CD14-positive monocyte (primary cell): ENCODE results near the gene CYREN. TPM values are rescaled to one million over a fixed set of nuclear protein-coding genes. Genes with fewer than 3 reads are reported as not detected.

ENCODE experiments used
- DNase-seq, 3 donors: peaks; one replicate each; pipeline ENCODE4 v3.0.0-alpha.2; 2011 to 2022
- H2AFZ ChIP-seq: 2 replicates; pipeline ENCODE4 v1.6.0; 2012; ENCODE audit warnings: mild to moderate bottlenecking, low read depth, low read length, inconsistent platforms; ENCODE audit not compliant: insufficient read depth, poor library complexity, severe bottlenecking
- H3K27ac ChIP-seq, 2 donors: 1 replicate in 1 of 2; 2 replicates in 1 of 2; pipeline ENCODE4 v1.5.1; 2012 to 2013; ENCODE audit warnings: low read length in 2 of 2, control low read depth in 1 of 2, inconsistent platforms in 1 of 2, low read depth in 1 of 2, mild to moderate bottlenecking in 1 of 2
- H3K27me3 ChIP-seq, 2 donors: one replicate each; pipeline versions ENCODE4 v1.6.0 to v1.6.1; 2011 to 2013; ENCODE audit warnings: low read length in 2 of 2; ENCODE audit not compliant: control insufficient read depth in 2 of 2, insufficient read depth in 2 of 2
- H3K36me3 ChIP-seq, 2 donors: replicated peaks in 1 of 2; 1 replicate in 1 of 2; 2 replicates in 1 of 2; pipeline versions ENCODE4 v1.5.1 to v1.6.1; 2012 to 2013; ENCODE audit warnings: low read length in 2 of 2, control low read depth in 1 of 2, inconsistent platforms in 1 of 2, mild to moderate bottlenecking in 1 of 2; ENCODE audit not compliant: insufficient read depth in 2 of 2, control insufficient read depth in 1 of 2
- H3K4me1 ChIP-seq, 2 donors: 1 replicate in 1 of 2; 2 replicates in 1 of 2; pipeline versions ENCODE4 v1.5.1 to v1.6.1; 2012 to 2013; ENCODE audit warnings: low read length in 2 of 2, control low read depth in 1 of 2, inconsistent platforms in 1 of 2, mild to moderate bottlenecking in 1 of 2, moderate library complexity in 1 of 2; ENCODE audit not compliant: insufficient read depth in 2 of 2, control insufficient read depth in 1 of 2
- H3K4me2 ChIP-seq: replicated peaks from 2 replicates; pipeline ENCODE3; 2012; ENCODE audit warnings: low read length, moderate library complexity, mild to moderate bottlenecking; ENCODE audit not compliant: poor library complexity, severe bottlenecking; ENCODE audit errors: extremely low read depth
- H3K4me3 ChIP-seq, 3 experiments: fragments of 200-600 bp in 1 of 3; sonication (generic) in 1 of 3; replicated peaks in 1 of 3; 1 replicate in 2 of 3; 2 replicates in 1 of 3; pipeline ENCODE4 v1.5.1; 2011 to 2013; ENCODE audit warnings: low read length in 3 of 3, mild to moderate bottlenecking in 3 of 3, control low read depth in 2 of 3, low read depth in 2 of 3, inconsistent platforms in 1 of 3, moderate library complexity in 1 of 3
- H3K79me2 ChIP-seq: 2 replicates; pipeline ENCODE4 v1.6.0; 2012; ENCODE audit warnings: mild to moderate bottlenecking, control low read depth, inconsistent platforms, low read length, moderate library complexity; ENCODE audit not compliant: insufficient read depth
- H3K9ac ChIP-seq: 2 replicates; pipeline ENCODE4 v1.6.0; 2017; ENCODE audit warnings: low read length, mild to moderate bottlenecking; ENCODE audit not compliant: insufficient read depth, poor library complexity, severe bottlenecking
- H3K9me3 ChIP-seq, 2 donors: replicated peaks in 1 of 2; 1 replicate in 1 of 2; 2 replicates in 1 of 2; pipeline versions ENCODE4 v1.5.1 to v1.6.1; 2012 to 2013; ENCODE audit warnings: low read length in 2 of 2, control low read depth in 1 of 2; ENCODE audit not compliant: control insufficient read depth in 1 of 2, insufficient read depth in 1 of 2
- H4K20me1 ChIP-seq: 2 replicates; pipeline ENCODE4 v1.6.0; 2012; ENCODE audit warnings: mild to moderate bottlenecking, low read length, control low read depth, moderate library complexity; ENCODE audit not compliant: insufficient read depth
- H3K27ac Mint-ChIP-seq, 7 donors: one replicate each; pipeline ENCODE4 v1.8.0; 2020; ENCODE audit warnings: mild to moderate bottlenecking in 7 of 7, mixed read lengths in 7 of 7, moderate library complexity in 6 of 7, inconsistent platforms in 2 of 7
- H3K27me3 Mint-ChIP-seq, 3 donors: one replicate each; pipeline ENCODE4 v1.8.0; 2021 to 2022; ENCODE audit warnings: low read depth in 3 of 3, mild to moderate bottlenecking in 3 of 3, mixed read lengths in 3 of 3, moderate library complexity in 3 of 3, inconsistent platforms in 1 of 3
- H3K36me3 Mint-ChIP-seq, 2 donors: one replicate each; pipeline ENCODE4 v1.8.0; 2020; ENCODE audit warnings: mixed read lengths in 2 of 2, inconsistent platforms in 1 of 2, mild to moderate bottlenecking in 1 of 2
- H3K4me1 Mint-ChIP-seq: one replicate; pipeline ENCODE4 v1.8.0; 2020; ENCODE audit warnings: mild to moderate bottlenecking, mixed read lengths
- H3K4me3 Mint-ChIP-seq, 2 donors: one replicate each; pipeline ENCODE4 v1.8.0; 2020; ENCODE audit warnings: mild to moderate bottlenecking in 2 of 2, mixed read lengths in 2 of 2, moderate library complexity in 1 of 2
- H3K9me3 Mint-ChIP-seq, 7 donors: one replicate each; pipeline ENCODE4 v1.8.0; 2020 to 2022; ENCODE audit warnings: mixed read lengths in 7 of 7, mild to moderate bottlenecking in 6 of 7, moderate library complexity in 6 of 7, inconsistent platforms in 2 of 7
- WGBS: methylation state at CpG from one replicate; pipeline ENCODE4 v1.1.5; 2013; ENCODE audit warnings: missing lambda C conversion rate; ENCODE audit not compliant: insufficient coverage; 5-methylcytosine and 5-hydroxymethylcytosine counted together
- intact Hi-C, 2 donors: fragments of 100-400 bp; cut with micrococcal nuclease; formaldehyde crosslinking; loops; one replicate each; pipeline versions ENCODE4 v1.15.0 to v1.15.1; 2023
- polyA plus RNA-seq, 3 donors: library from polyadenylated mRNA; depleted of rRNA in 1 of 3; unstranded in 2 of 3; stranded (reverse) in 1 of 3; fragments of 300-500 nt in 2 of 3; fragments of >200 nt in 1 of 3; fragmentation: Illumina TruSeq in 2 of 3; gene quantifications; 1 replicate in 2 of 3; 2 replicates in 1 of 3; pipeline ENCODE4 v1.2.3, GENCODE V29; 2012 to 2021
- TF ChIP-seq, protein P1 (sequence below): fragments of 200-600 bp; IDR thresholded peaks from one replicate; pipeline ENCODE4 v1.8.0; 2022; ENCODE audit warnings: antibody characterized with exemption, mild to moderate bottlenecking

The CYREN gene
- polyA plus RNA-seq, 3 donors = 20.6 to 47.4 (median 40.1) TPM

DNA sequence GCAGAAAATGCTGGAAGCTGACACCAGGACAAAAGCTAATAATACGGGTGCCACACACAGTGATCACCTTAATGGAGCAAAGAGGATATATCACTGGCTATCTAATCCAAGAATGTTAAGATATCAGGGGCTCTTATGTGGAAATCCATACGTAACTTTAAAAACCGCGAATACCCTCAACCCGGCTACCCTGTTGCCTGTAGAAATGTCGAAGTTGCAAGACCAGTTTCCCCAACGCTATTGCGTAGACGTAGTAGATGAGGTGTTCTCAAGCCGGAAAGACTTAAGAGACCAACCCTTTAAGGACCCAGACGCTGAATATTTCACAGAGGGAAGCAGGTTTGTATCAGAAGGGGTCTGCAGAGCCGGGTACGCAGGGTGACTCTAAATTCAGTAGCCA lies 7.9 kb upstream of the CYREN start:
- intact Hi-C loops = no loop called here
- H3K36me3 ChIP-seq = peaks cover 9 to 25% of the 10 kb centered on the region in 2 donors
- H3K27ac ChIP-seq = no peak overlapping the region
- Mint-ChIP-seq H3K9me3 (peaks cover 22 to 44% (median 39%) of the 10 kb centered on the region in 7 donors), H3K27ac (no peak overlapping the region), H3K36me3 (peaks cover 22 to 24% of the 10 kb centered on the region in 2 donors), H3K4me1 (no peaks in the 10 kb centered on the region), H3K4me3 (no peak overlapping the region), H3K27me3 (peaks cover 0 to 2% (median 0%) of the 10 kb centered on the region in 3 donors)
- TF ChIP-seq, protein P1, sequence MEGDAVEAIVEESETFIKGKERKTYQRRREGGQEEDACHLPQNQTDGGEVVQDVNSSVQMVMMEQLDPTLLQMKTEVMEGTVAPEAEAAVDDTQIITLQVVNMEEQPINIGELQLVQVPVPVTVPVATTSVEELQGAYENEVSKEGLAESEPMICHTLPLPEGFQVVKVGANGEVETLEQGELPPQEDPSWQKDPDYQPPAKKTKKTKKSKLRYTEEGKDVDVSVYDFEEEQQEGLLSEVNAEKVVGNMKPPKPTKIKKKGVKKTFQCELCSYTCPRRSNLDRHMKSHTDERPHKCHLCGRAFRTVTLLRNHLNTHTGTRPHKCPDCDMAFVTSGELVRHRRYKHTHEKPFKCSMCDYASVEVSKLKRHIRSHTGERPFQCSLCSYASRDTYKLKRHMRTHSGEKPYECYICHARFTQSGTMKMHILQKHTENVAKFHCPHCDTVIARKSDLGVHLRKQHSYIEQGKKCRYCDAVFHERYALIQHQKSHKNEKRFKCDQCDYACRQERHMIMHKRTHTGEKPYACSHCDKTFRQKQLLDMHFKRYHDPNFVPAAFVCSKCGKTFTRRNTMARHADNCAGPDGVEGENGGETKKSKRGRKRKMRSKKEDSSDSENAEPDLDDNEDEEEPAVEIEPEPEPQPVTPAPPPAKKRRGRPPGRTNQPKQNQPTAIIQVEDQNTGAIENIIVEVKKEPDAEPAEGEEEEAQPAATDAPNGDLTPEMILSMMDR = no peak
- H3K27me3 ChIP-seq = no peaks in the 10 kb centered on the region
- H4K20me1 ChIP-seq = no peaks in the 10 kb centered on the region
- no peak overlapping the region for H3K4me3 ChIP-seq
- H3K79me2 ChIP-seq = no peaks in the 10 kb centered on the region
- no peak overlapping the region for H3K9ac ChIP-seq
- peaks cover 35 to 40% of the 10 kb centered on the region in 2 donors for H3K9me3 ChIP-seq
- no peak for DNase-seq
- H3K4me1 ChIP-seq = no peaks in the 10 kb centered on the region
- H2AFZ ChIP-seq = no peak overlapping the region
- no peak overlapping the region for H3K4me2 ChIP-seq
- 99% methylated on average over 10 of the region's 13 CpGs for whole genome bisulfite sequencing

DNA sequence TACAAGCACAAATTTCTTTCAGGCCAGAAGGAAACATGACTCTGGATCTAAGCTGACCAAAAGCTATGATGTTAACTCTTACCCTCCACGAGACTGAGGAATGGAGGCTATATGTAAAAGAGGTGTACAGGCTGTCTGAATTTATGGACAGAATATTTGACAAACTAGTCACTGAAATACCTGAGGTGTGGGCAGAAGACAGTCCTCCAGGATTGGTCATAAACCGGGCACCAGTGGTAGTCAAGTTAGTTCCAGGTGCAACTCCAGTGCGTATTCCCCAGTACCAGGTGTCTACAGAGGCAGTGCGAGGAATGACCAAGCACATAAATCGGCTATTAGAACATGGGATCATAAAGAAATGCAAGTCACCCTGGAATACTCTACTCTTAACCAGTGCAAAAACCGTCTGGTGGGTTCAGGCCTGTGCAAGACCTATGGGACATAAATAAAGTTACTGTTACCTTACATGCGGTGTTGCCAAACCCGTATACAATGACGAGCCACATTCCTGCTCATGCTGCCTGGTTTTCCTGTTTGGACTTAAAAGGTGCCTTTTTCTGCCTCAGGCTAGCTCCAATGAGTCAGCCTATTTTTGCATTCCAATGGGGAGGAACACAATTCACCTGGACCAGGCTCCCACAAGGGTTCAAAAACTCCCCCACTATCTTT lies 6.7 kb upstream of the CYREN start:
- Mint-ChIP-seq H3K9me3 (peaks cover 12 to 34% (median 27%) of the 10 kb centered on the region in 7 donors), H3K4me3 (no peak overlapping the region), H3K4me1 (peaks cover under 1% of the 10 kb centered on the region), H3K36me3 (peaks cover 11 to 13% of the 10 kb centered on the region in 2 donors), H3K27me3 (peaks cover 0 to 2% (median under 1%) of the 10 kb centered on the region in 3 donors), H3K27ac (no peak overlapping the region)
- Histone ChIP-seq H3K27ac (no peak overlapping the region), H3K9me3 (peaks cover 23 to 28% of the 10 kb centered on the region in 2 donors), H3K36me3 (peaks cover 0 to 13% of the 10 kb centered on the region in 2 donors), H3K4me3 (no peak overlapping the region), H3K4me2 (no peak overlapping the region), H4K20me1 (no peaks in the 10 kb centered on the region), H3K79me2 (no peaks in the 10 kb centered on the region), H3K9ac (no peak overlapping the region), H2AFZ (no peak overlapping the region), H3K27me3 (no peaks in the 10 kb centered on the region), H3K4me1 (peaks cover 0 to under 1% of the 10 kb centered on the region in 2 donors)
- TF ChIP-seq, protein P1 = no peak
- DNase-seq = no peak
- intact Hi-C loops = no loop called here
- WGBS = 94% methylated on average over 9 of the region's 9 CpGs
